ENCODE measurements around the gene OR2F2.

The OR2F2 gene

GRCh38 chr7:143947111-143947510 is 12.1 kb downstream of the OR2F2 start:
- Histone ChIP-seq H3K27me3 (ENCODE audit: low read depth, low read length) (0 out of 2 replicates have a peak, but pooled peaks cover 4% of the 10 kb centered on the region), H3K36me3 (replicated peaks; ENCODE audit: low read depth, low read length) (no peaks in the 10 kb centered on the region), H2AFZ (ENCODE audit: low read depth, low read length) (no peak overlapping the region), H3K4me2 (ENCODE audit: low read length) (no peak overlapping the region), H3K27ac (ENCODE audit: low read length) (no peak overlapping the region), H3K79me2 (ENCODE audit: low read length) (no peaks in the 10 kb centered on the region), H3K9me3 (ENCODE audit: insufficient read depth, low read length) (no peaks in the 10 kb centered on the region), H4K20me1 (ENCODE audit: insufficient read depth, low read length) (no peaks in the 10 kb centered on the region), H3K9ac (ENCODE audit: low read length) (no peak overlapping the region), H3K4me3 (ENCODE audit: low read length) (no peak overlapping the region), H3K4me1 (ENCODE audit: low read length) (no peaks in the 10 kb centered on the region)
- TF ChIP-seq EZH2phosphoT487 (IDR thresholded peaks at IDR 0.05; ENCODE audit: low read depth): no peak
- TF ChIP-seq, protein P1, sequence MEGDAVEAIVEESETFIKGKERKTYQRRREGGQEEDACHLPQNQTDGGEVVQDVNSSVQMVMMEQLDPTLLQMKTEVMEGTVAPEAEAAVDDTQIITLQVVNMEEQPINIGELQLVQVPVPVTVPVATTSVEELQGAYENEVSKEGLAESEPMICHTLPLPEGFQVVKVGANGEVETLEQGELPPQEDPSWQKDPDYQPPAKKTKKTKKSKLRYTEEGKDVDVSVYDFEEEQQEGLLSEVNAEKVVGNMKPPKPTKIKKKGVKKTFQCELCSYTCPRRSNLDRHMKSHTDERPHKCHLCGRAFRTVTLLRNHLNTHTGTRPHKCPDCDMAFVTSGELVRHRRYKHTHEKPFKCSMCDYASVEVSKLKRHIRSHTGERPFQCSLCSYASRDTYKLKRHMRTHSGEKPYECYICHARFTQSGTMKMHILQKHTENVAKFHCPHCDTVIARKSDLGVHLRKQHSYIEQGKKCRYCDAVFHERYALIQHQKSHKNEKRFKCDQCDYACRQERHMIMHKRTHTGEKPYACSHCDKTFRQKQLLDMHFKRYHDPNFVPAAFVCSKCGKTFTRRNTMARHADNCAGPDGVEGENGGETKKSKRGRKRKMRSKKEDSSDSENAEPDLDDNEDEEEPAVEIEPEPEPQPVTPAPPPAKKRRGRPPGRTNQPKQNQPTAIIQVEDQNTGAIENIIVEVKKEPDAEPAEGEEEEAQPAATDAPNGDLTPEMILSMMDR (IDR thresholded peaks at IDR 0.05; ENCODE audit: low read depth, low read length): no peak

- Histone ChIP-seq H3K4me2 (ENCODE audit: low read length) (no peak overlapping the region), H3K4me1 (ENCODE audit: low read length) (no peaks in the 10 kb centered on the region), H2AFZ (ENCODE audit: low read depth, low read length) (no peak overlapping the region), H3K4me3 (ENCODE audit: low read length) (no peak overlapping the region), H3K9me3 (ENCODE audit: insufficient read depth, low read length) (no peaks in the 10 kb centered on the region), H3K27me3 (ENCODE audit: low read depth, low read length) (peaks cover 12% of the 10 kb centered on the region; the same call in 1 of the 2 replicates), H3K36me3 (replicated peaks; ENCODE audit: low read depth, low read length) (no peaks in the 10 kb centered on the region), H3K9ac (ENCODE audit: low read length) (no peak overlapping the region), H4K20me1 (ENCODE audit: insufficient read depth, low read length) (no peaks in the 10 kb centered on the region), H3K79me2 (ENCODE audit: low read length) (no peaks in the 10 kb centered on the region), H3K27ac (ENCODE audit: low read length) (no peak overlapping the region)
- TF ChIP-seq EZH2phosphoT487 (IDR thresholded peaks at IDR 0.05; ENCODE audit: low read depth): no peak
- TF ChIP-seq, protein P1 (IDR thresholded peaks at IDR 0.05; ENCODE audit: low read depth, low read length): no peak
Observed at GRCh38 chr7:143948733-143949132, 13.7 kb downstream of the OR2F2 start.

GRCh38 chr7:143953421-143953820 is 18.4 kb downstream of the OR2F2 start:
- peaks cover 24% of the 10 kb centered on the region for H3K27me3 ChIP-seq (ENCODE audit: low read depth, low read length)
- no peak overlapping the region for H2AFZ ChIP-seq (ENCODE audit: low read depth, low read length)
- H4K20me1 ChIP-seq (ENCODE audit: insufficient read depth, low read length): no peaks in the 10 kb centered on the region
- H3K4me2 ChIP-seq (ENCODE audit: low read length): no peak overlapping the region
- TF ChIP-seq, protein P1 (IDR thresholded peaks at IDR 0.05; ENCODE audit: low read depth, low read length): no peak
- no peak for TF ChIP-seq EZH2phosphoT487 (IDR thresholded peaks at IDR 0.05; ENCODE audit: low read depth)
- no peak overlapping the region for H3K9ac ChIP-seq (ENCODE audit: low read length)
- no peak overlapping the region for H3K4me3 ChIP-seq (ENCODE audit: low read length)
- H3K4me1 ChIP-seq (ENCODE audit: low read length): no peaks in the 10 kb centered on the region
- no peak overlapping the region for H3K27ac ChIP-seq (ENCODE audit: low read length)
- no peaks in the 10 kb centered on the region for H3K79me2 ChIP-seq (ENCODE audit: low read length)
- H3K9me3 ChIP-seq (ENCODE audit: insufficient read depth, low read length): no peaks in the 10 kb centered on the region
- H3K36me3 ChIP-seq (replicated peaks; ENCODE audit: low read depth, low read length): no peaks in the 10 kb centered on the region

- TF ChIP-seq, protein P1 (IDR thresholded peaks at IDR 0.05; ENCODE audit: low read depth, low read length): no peak
- no peak for TF ChIP-seq EZH2phosphoT487 (IDR thresholded peaks at IDR 0.05; ENCODE audit: low read depth)
- Histone ChIP-seq H3K4me2 (ENCODE audit: low read length) (no peak overlapping the region), H3K27ac (ENCODE audit: low read length) (no peak overlapping the region)
Observed at GRCh38 chr7:143954135-143954534, 19.1 kb downstream of the OR2F2 start.

More at GRCh38 chr7:143954135-143954534, 19.1 kb downstream of the OR2F2 start:
- no peak overlapping the region for H2AFZ ChIP-seq (ENCODE audit: low read depth, low read length)
- no peaks in the 10 kb centered on the region for H3K9me3 ChIP-seq (ENCODE audit: insufficient read depth, low read length)
- no peaks in the 10 kb centered on the region for H3K79me2 ChIP-seq (ENCODE audit: low read length)
- H3K4me1 ChIP-seq (ENCODE audit: low read length): no peaks in the 10 kb centered on the region
- H3K9ac ChIP-seq (ENCODE audit: low read length): no peak overlapping the region
- H4K20me1 ChIP-seq (ENCODE audit: insufficient read depth, low read length): no peaks in the 10 kb centered on the region
- H3K4me3 ChIP-seq (ENCODE audit: low read length): no peak overlapping the region
- no peaks in the 10 kb centered on the region for H3K36me3 ChIP-seq (replicated peaks; ENCODE audit: low read depth, low read length)
- H3K27me3 ChIP-seq (ENCODE audit: low read depth, low read length): peaks cover 24% of the 10 kb centered on the region
